H54 (cell line): ENCODE data around the gene TOX3.

Experiments
- DNase-seq: peaks from one replicate; pipeline ENCODE4 v3.0.0; 2011; ENCODE audit warnings: low spot score, mixed read lengths; ENCODE audit not compliant: insufficient read length
- FAIRE-seq: peaks from 3 replicates; lab custom pipeline; 2011; peaks lifted over from hg19 to GRCh38; lab: Jason Lieb, UNC
- POLR2A ChIP-seq: IDR thresholded peaks from 2 replicates; pipeline ENCODE4 v1.6.1; 2011; ENCODE audit warnings: low read depth, mild to moderate bottlenecking, low read length

The TOX3 gene

GRCh38 chr16:52455549-52456277 lies 91.2 kb downstream of the TOX3 start:
- DNase-seq (no peak), FAIRE-seq (no peak)
- TF ChIP-seq POLR2A, result no peak

GRCh38 chr16:52453644-52454043 lies 93.3 kb downstream of the TOX3 start:
- TF ChIP-seq POLR2A, result no peak
- DNase-seq (no peak), FAIRE-seq (no peak)

DNA sequence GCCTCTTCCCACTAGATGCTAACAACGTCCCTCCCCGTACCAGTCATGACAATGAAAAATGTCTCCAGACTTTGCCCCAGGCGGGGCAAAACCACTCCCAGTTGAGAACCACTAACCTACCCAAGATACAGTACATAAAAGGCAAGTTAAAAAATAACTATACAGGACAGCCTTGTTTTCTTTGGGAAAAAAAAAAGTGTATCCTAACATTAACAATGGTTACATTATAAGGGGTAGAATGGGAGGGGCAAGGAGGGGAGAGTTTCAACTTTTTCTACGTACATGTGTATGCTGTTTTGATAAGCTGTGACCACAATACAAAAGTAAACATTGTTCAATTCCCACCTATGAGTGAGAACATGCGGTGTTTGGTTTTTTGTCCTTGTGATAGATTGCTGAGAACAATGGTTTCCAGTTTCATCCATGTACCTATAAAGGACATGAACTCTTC lies 94.9 kb downstream of the TOX3 start:
- no peak for TF ChIP-seq POLR2A
- FAIRE-seq, result no peak
- DNase-seq, result no peak

DNA sequence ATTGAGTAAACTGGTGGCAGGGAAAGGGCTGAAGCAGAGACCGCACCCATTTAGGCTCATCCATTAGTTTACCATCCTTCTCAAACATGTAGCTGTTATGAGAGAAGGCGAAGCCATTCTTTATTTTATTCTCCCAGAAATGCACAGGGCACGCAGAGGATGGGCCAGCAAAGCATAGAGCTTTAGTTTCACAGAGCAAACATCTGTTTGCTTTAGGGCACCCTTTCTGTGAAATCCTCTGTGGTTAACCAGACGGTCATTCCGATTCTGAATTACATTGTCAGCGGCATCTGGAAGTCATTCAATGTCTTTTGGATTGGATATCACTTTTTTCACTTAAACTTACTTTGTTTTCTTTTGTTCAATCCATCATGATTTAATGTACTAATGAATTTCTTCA lies 96.0 kb downstream of the TOX3 start:
- DNase-seq (no peak), FAIRE-seq (no peak)
- TF ChIP-seq POLR2A, result no peak

- FAIRE-seq (no peak), DNase-seq (no peak)
- TF ChIP-seq POLR2A, result no peak
Measured at GRCh38 chr16:52450241-52450640, 96.7 kb downstream of the TOX3 start.

DNA sequence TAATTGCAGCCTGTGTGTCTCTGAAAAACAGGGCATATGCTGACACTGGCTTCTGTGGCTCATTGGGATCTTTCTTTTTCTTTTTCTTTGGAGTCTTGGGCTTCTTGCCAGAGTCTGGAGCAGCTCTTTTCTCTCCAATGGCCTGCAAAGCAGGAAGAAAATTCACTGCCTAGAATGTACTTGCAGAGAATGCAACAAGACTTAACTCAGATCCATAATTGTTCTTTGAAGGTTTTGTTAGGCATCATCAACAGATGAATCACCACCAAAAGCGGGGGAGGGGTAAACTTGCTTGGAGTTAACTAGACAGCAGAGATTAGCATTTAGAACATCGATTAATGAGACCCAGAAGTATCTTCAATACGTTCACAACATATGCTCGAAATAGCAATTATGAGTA lies 100.9 kb downstream of the TOX3 start:
- TF ChIP-seq POLR2A, result no peak
- FAIRE-seq (no peak), DNase-seq (no peak)

DNA sequence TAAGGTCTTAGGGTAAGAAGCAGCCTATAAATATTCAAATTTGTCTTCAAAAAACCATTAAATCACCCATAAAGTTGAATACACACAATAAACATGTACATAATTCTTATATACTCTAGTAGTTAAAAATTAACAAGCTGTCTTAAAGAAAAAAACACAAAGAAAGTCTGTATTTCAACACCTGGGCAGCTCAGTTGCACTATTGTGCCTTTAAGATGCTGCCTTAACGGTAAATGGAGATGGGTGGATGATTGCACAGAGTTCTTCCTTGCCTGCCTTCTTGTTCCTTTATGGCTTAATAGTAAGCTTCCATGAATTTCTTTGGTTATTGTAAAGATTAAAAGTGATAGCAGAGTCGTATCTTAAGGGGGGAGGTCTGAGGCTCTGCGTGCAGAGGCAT lies 105.1 kb downstream of the TOX3 start:
- FAIRE-seq, result no peak
- no peak for TF ChIP-seq POLR2A

GRCh38 chr16:52440248-52440647 lies 106.7 kb downstream of the TOX3 start:
- no peak for TF ChIP-seq POLR2A
- FAIRE-seq (no peak), DNase-seq (no peak)

More for the DNA sequence above, 105.1 kb downstream of the TOX3 start:
- DNase-seq, result no peak

GRCh38 chr16:52439750-52440149 lies 107.2 kb downstream of the TOX3 start:
- DNase-seq (no peak), FAIRE-seq (no peak)
- no peak for TF ChIP-seq POLR2A

DNA sequence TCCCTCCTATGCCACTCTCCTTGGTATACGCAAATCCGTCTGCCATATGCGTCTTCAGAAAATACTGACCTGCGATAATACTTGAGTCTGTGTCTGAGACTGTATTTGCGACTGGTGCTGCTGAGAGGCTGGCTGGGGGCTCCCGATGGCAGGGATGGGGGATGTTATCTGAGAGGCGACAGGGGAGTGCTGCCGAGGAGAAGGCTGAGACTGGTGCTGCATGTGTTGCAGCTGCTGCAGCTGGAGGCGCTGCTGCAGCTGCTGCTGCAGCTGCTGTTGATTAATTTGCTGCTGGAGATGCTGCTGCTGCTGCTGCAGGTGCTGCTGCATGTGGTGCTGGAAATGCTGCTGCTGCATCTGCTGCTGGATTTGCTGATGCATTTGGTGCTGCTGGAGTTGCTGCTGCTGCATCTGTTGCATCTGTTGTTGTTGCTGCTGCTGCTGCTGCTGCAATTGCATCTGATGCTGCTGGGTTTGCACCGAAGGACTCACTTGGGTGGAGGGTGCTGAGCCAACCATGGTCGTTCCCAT lies 107.7 kb downstream of the TOX3 start:
- DNase-seq (no peak), FAIRE-seq (no peak)
- TF ChIP-seq POLR2A, result no peak

- FAIRE-seq, result no peak
- no peak for TF ChIP-seq POLR2A
- DNase-seq, result no peak
Measured at GRCh38 chr16:52437277-52437670, 109.7 kb downstream of the TOX3 start.

DNA sequence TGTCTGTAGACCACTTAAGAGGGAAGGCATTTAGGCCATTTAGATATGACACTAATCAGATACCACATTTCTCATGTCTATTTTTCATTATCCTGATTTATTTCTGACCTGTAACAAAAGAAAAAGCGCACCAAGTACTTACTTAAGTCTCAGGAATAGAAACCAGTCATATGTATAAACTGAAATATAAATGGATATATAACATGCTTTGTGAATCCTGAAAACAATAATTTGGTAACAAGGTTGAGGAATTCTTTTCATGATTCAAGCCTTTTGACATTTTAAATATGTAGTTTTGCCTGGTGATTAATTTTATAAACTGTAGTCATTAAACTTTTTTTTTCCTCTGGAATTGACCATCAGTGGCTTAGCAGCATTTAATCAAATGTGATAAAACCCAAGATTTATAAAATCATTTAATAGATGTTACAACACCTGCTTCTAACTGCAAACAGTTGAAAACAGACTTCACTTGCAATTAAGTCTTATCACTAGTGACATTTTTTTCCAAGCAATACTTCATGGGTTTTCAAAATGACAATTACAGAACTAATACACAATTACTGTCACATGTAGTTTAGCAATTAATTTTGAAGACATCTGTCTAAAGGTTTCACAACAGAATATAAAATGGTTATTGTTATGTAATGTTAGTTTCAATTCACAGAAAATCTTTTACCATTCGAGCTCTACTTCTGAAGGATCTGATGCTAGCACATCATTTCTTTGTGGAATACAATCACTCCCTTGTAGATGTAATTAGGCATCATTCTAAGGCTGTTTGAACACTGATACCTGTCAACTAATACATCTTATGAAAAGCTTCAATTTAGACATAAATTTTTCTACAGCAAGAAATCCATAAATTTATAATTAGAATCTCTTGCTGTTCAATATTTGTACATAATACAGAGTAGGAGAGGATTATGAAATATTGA lies 110.3 kb downstream of the TOX3 start:
- FAIRE-seq (no peak), DNase-seq (no peak)
- TF ChIP-seq POLR2A, result no peak

GRCh38 chr16:52434224-52434623 lies 112.7 kb downstream of the TOX3 start:
- no peak for TF ChIP-seq POLR2A
- DNase-seq, result no peak
- FAIRE-seq, result no peak

- FAIRE-seq (no peak), DNase-seq (no peak)
- TF ChIP-seq POLR2A, result no peak
Measured at GRCh38 chr16:52433643-52434042, 113.3 kb downstream of the TOX3 start.
